HL-60 (cell line): ENCODE results near the gene TPO.

Experiments used
- DNase-seq, 2 experiments: peaks; one replicate each; pipeline ENCODE4 v3.0.0-alpha.2; 2010 to 2020; ENCODE audit warnings: low read depth in 1 of 2, low spot score in 1 of 2
- H3K27ac ChIP-seq: fragments of 250-450 bp; sonication (Bioruptor Pico); replicated peaks from 2 replicates; pipeline ENCODE4 v1.5.1; 2020; ENCODE audit warnings: mild to moderate bottlenecking, moderate library complexity
- H3K27me3 ChIP-seq: fragments of 250-450 bp; sonication (Bioruptor Pico); 2 replicates; pipeline ENCODE4 v1.5.1; 2021; ENCODE audit warnings: mild to moderate bottlenecking, moderate library complexity; ENCODE audit not compliant: insufficient read depth, poor library complexity, severe bottlenecking
- H3K4me3 ChIP-seq: replicated peaks from 2 replicates; pipeline ENCODE4 v1.5.1; 2011; ENCODE audit warnings: mild to moderate bottlenecking, control low read depth, low read length; ENCODE audit not compliant: insufficient read depth
- GABPA ChIP-seq: IDR thresholded peaks from 2 replicates; pipeline ENCODE4 v1.6.1; 2012; ENCODE audit warnings: low read depth
- POLR2AphosphoS5 ChIP-seq: IDR thresholded peaks from 2 replicates; pipeline ENCODE4 v1.6.1; 2012; ENCODE audit warnings: low read depth
- SPI1 ChIP-seq: IDR thresholded peaks from 2 replicates; pipeline ENCODE4 v1.6.1; 2012; ENCODE audit warnings: low read depth, mild to moderate bottlenecking, borderline replicate concordance
- TF ChIP-seq, protein P1 (sequence below): IDR thresholded peaks from 2 replicates; pipeline ENCODE4 v1.6.1; 2012; ENCODE audit warnings: low read depth; ENCODE audit not compliant: insufficient replicate concordance
- TF ChIP-seq, protein P2 (sequence below): IDR thresholded peaks from one replicate; pipeline ENCODE4 v1.5.1; 2011; ENCODE audit warnings: low read length, control low read depth, inconsistent platforms; ENCODE audit not compliant: insufficient read depth

TPO gene

DNA sequence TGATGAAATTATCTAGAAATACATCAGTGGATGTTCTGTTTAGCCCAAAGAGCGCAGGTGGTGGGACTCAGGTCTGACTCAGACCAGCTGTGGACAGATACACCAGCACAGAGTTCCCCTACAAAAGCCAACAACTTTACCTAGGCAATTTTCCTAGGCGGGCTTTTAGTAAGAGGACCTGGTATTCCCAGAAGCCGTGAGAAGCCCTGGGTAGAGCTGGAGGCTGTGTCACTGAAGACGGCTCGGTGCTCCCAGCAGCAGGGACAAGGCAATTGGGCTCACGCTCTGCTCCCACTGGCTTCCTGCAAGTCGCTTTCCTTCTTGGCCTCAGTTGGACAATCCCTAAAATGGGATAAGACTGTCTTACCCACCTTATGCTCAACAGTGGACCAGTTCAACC is 41.1 kb downstream of the TPO start:
- DNase-seq: no peak
- no peaks in the 10 kb centered on the region for H3K27me3 ChIP-seq
- no peak overlapping the region for H3K27ac ChIP-seq
- no peak overlapping the region for H3K4me3 ChIP-seq
- TF ChIP-seq GABPA (no peak), POLR2AphosphoS5 (no peak), SPI1 (no peak)
- TF ChIP-seq, protein P1, sequence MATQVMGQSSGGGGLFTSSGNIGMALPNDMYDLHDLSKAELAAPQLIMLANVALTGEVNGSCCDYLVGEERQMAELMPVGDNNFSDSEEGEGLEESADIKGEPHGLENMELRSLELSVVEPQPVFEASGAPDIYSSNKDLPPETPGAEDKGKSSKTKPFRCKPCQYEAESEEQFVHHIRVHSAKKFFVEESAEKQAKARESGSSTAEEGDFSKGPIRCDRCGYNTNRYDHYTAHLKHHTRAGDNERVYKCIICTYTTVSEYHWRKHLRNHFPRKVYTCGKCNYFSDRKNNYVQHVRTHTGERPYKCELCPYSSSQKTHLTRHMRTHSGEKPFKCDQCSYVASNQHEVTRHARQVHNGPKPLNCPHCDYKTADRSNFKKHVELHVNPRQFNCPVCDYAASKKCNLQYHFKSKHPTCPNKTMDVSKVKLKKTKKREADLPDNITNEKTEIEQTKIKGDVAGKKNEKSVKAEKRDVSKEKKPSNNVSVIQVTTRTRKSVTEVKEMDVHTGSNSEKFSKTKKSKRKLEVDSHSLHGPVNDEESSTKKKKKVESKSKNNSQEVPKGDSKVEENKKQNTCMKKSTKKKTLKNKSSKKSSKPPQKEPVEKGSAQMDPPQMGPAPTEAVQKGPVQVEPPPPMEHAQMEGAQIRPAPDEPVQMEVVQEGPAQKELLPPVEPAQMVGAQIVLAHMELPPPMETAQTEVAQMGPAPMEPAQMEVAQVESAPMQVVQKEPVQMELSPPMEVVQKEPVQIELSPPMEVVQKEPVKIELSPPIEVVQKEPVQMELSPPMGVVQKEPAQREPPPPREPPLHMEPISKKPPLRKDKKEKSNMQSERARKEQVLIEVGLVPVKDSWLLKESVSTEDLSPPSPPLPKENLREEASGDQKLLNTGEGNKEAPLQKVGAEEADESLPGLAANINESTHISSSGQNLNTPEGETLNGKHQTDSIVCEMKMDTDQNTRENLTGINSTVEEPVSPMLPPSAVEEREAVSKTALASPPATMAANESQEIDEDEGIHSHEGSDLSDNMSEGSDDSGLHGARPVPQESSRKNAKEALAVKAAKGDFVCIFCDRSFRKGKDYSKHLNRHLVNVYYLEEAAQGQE: no peak
- TF ChIP-seq, protein P2, sequence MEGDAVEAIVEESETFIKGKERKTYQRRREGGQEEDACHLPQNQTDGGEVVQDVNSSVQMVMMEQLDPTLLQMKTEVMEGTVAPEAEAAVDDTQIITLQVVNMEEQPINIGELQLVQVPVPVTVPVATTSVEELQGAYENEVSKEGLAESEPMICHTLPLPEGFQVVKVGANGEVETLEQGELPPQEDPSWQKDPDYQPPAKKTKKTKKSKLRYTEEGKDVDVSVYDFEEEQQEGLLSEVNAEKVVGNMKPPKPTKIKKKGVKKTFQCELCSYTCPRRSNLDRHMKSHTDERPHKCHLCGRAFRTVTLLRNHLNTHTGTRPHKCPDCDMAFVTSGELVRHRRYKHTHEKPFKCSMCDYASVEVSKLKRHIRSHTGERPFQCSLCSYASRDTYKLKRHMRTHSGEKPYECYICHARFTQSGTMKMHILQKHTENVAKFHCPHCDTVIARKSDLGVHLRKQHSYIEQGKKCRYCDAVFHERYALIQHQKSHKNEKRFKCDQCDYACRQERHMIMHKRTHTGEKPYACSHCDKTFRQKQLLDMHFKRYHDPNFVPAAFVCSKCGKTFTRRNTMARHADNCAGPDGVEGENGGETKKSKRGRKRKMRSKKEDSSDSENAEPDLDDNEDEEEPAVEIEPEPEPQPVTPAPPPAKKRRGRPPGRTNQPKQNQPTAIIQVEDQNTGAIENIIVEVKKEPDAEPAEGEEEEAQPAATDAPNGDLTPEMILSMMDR: no peak

DNA sequence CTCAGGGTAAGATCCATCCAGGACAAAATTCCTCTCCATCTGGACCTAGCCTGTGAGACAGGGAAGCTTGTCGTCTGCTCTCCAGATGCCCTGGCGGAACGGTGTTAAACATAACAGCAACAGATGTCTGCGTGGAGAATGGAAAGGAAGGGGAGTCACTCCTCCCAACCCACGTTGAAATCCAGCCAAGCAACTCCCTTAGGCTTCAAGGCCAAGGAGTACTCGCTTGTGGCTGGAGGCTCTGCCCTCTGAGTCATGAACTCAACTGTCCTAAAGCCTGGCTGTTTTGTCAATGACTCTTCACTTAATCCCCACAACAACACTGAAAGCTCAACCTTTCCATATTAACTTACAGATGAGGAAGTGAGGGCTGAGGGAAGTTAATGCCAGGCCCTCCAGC is 42.2 kb downstream of the TPO start:
- Histone ChIP-seq H3K4me3 (no peak overlapping the region), H3K27ac (no peak overlapping the region), H3K27me3 (no peaks in the 10 kb centered on the region)
- no peak for DNase-seq
- TF ChIP-seq, protein P2: no peak
- TF ChIP-seq GABPA (no peak), POLR2AphosphoS5 (no peak), SPI1 (no peak)
- TF ChIP-seq, protein P1: no peak

DNA sequence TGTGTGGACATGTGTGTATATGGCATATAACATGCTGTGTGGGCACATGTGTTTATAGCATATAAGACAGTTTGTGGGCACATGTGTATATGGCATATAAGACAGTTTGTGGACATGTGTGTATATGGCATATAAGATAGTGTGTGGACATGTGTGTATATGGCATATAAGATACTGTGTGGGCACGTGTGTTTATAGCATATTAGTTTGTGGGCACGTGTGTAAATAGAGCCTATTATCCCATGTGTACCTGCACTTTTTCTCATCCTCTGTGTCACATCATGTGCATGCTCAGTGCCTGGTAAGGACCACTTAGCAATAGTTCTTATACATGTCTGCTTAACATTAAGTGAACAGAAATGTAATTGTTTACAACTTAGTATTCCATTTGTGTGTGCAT is 45.2 kb downstream of the TPO start:
- TF ChIP-seq, protein P2: no peak
- TF ChIP-seq POLR2AphosphoS5 (no peak), SPI1 (no peak), GABPA (no peak)
- TF ChIP-seq, protein P1: no peak
- DNase-seq: no peak
- Histone ChIP-seq H3K4me3 (no peak overlapping the region), H3K27ac (no peak overlapping the region), H3K27me3 (no peaks in the 10 kb centered on the region)
